ENCODE results near the gene ATG101.

ATG101 gene

GRCh38 chr12:52042706-52043385 is 26.9 kb upstream of the ATG101 start:
- DNase-seq, result no peak

- DNase-seq, result no peak
Measured at GRCh38 chr12:52043386-52044212, 26.2 kb upstream of the ATG101 start.

- no peak for DNase-seq
Measured at GRCh38 chr12:52044292-52044983, 25.3 kb upstream of the ATG101 start.

GRCh38 chr12:52045794-52046199 is 24.0 kb upstream of the ATG101 start:
- DNase-seq, result peak in 1 of 2 donors; percentile 38

- no peak for DNase-seq
Measured at GRCh38 chr12:52046859-52047258, 22.9 kb upstream of the ATG101 start.

GRCh38 chr12:52049286-52049685 is 20.5 kb upstream of the ATG101 start:
- no peak for DNase-seq

- no peak for DNase-seq
Measured at GRCh38 chr12:52049688-52050087, 20.1 kb upstream of the ATG101 start.

GRCh38 chr12:52050116-52050757 is 19.5 kb upstream of the ATG101 start:
- peak in 1 of 2 donors; percentile 87 for DNase-seq

GRCh38 chr12:52050758-52051541 is 18.8 kb upstream of the ATG101 start, which contains the start of gene NR4A1:
NR4A1 (plus strand) TSS chr12:52051442; CDS start chr12:52054329, 2,887 bp downstream.
- peak; percentile 34 to 91 for DNase-seq

- DNase-seq, result no peak
Measured at GRCh38 chr12:52052468-52053186, 17.2 kb upstream of the ATG101 start.

GRCh38 chr12:52053536-52054209 is 16.1 kb upstream of the ATG101 start:
- DNase-seq, result no peak

GRCh38 chr12:52054231-52054832 is 15.4 kb upstream of the ATG101 start:
- DNase-seq, result no peak

- DNase-seq, result no peak
Measured at GRCh38 chr12:52054833-52055730, 14.7 kb upstream of the ATG101 start.

- no peak for DNase-seq
Measured at GRCh38 chr12:52055731-52056711, 13.8 kb upstream of the ATG101 start.

- no peak for DNase-seq
Measured at GRCh38 chr12:52056801-52057637, 12.8 kb upstream of the ATG101 start.

- no peak for DNase-seq
Measured at GRCh38 chr12:52057638-52058576, 11.9 kb upstream of the ATG101 start.
